Measurements from ENCODE around the gene DNAH2.

The DNAH2 gene

DNA sequence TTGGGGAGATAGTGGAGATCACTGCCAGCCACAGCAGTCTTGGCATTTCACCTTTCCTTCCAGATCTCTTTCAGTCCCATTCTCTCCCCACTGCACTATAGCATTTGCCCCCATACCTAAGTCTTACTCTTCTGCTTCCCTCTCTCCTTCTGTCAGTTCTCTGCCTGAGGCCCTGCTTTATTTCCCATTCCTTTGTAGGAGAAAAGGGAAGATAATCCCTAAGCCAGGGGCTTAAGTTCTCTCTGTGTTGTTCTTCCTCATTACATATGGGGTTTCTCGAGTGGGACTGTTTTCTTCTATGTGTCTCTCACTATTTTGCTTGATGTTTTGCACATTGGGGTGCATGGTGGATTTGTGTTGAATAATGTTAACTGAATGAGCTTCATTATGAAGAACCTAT is 122.9 kb downstream of the DNAH2 start:
- no peak for DNase-seq (ENCODE audit: low read depth)

GRCh38 chr17:7840875-7841274 is 123.3 kb downstream of the DNAH2 start:
- no peak for DNase-seq (ENCODE audit: low read depth)

DNA sequence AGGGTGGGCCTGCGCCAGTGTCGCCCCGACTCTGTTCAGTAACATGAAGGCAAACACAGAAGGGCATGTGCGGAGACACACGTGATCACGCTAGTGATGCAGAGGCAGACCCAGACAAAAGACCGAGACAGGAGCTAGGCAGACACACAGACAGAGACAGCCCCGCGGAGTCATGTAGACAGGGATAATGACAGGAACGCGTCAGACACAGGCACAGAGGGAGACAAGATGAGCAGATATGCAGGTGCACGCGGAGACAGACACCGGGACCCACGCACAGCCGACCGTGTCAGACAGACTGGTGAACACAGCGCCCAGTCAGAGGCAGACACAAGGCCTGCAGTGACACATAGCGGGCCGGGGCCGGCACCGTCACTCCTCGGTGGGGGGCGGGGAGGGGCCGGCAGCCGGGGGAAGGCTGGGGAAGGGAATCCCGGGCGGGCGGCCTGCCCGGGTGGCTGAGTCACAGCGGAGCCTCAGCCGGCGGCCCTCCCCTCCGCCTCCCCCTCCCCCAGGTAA is 123.9 kb downstream of the DNAH2 start:
- peak; percentile 92 for DNase-seq (ENCODE audit: low read depth)

GRCh38 chr17:7841915-7842379 is 124.4 kb downstream of the DNAH2 start:
- DNase-seq (ENCODE audit: low read depth), result peak; percentile 80

GRCh38 chr17:7842380-7843256 is 125.1 kb downstream of the DNAH2 start:
- DNase-seq (ENCODE audit: low read depth), result peak; percentile 98

DNA sequence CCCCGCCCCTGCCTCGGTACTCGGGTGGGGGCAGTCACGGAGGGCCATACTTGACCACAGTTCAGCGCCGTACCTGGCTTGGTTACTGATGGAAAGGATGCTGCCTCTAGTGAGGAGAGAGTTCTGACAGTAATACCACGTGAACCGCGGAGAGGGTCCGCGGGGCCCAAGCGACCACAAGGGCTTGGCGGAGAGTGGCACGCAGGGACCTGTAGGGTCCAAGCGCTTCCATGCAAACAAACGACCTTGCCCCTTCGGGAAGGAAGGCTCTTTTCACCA is 125.7 kb downstream of the DNAH2 start:
- no peak for DNase-seq (ENCODE audit: low read depth)

GRCh38 chr17:7843536-7844291 is 126.2 kb downstream of the DNAH2 start:
- DNase-seq (ENCODE audit: low read depth), result peak; percentile 91

DNA sequence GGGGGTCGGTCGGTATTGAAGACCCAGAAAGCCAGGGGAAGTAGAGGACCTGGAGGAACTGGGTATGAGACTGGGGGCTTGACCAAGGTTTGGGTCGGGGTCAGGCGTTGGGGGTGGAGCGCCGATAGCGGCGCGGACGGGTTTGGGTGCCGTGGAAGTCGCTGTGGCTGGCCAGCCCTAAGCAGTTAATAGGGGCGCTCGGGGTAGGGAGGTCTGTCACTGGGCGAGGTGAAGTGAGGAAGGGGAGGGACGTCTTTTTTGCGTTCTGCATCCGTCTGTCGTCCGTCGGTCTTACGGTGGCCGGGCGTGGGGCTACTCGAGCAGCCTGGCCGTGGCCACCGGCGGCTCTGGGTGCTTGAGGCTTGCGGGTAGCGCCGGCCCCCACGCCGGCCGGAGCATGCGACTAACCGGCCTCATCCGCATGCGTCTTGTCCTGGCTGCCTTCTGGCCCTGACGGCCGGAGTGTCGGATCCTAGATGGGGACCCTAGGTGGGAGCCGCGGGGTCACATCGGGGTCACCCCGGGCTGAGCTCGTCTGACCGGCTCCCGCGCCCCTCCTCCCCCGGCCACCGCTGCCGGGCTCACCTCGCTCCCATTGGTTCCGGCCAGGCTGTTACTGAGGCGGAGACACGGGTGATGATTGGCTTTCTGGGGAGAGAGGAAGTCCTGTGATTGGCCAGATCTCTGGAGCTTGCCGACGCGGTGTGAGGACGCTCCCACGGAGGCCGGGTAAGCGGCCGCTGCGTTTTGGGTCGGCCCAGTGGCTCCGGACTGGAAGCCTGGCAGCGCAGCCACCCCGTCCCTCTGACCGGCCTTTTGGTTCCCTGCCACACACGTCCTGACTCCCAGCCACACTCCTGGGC is 127.0 kb downstream of the DNAH2 start:
- DNase-seq (ENCODE audit: low read depth), result peak; percentile 76

- DNase-seq (ENCODE audit: low read depth), result no peak
These were observed 128.0 kb downstream of the DNAH2 start for GRCh38 chr17:7845359-7846062.

- no peak for DNase-seq (ENCODE audit: low read depth)
These were observed 128.7 kb downstream of the DNAH2 start for GRCh38 chr17:7846063-7846735.

- DNase-seq (ENCODE audit: low read depth), result no peak
These were observed 129.5 kb downstream of the DNAH2 start for GRCh38 chr17:7846765-7847661.

DNA sequence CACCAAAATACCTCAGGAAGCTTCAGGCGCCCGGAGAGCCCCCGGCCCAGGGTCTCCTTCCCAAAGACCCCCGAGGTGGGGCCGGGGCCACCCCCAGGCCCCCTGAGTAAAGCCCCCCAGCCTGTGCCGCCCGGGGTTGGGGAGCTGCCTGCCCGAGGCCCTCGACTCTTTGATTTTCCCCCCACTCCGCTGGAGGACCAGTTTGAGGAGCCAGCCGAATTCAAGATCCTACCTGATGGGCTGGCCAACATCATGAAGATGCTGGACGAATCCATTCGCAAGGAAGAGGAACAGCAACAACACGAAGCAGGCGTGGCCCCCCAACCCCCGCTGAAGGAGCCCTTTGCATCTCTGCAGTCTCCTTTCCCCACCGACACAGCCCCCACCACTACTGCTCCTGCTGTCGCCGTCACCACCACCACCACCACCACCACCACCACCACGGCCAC is 130.6 kb downstream of the DNAH2 start:
- DNase-seq (ENCODE audit: low read depth), result no peak

GRCh38 chr17:7848739-7849129 is 131.2 kb downstream of the DNAH2 start:
- no peak for DNase-seq (ENCODE audit: low read depth)

GRCh38 chr17:7849130-7849750 is 131.7 kb downstream of the DNAH2 start:
- no peak for DNase-seq (ENCODE audit: low read depth)

GRCh38 chr17:7849751-7850504 is 132.4 kb downstream of the DNAH2 start:
- no peak for DNase-seq (ENCODE audit: low read depth)

GRCh38 chr17:7850701-7851437 is 133.3 kb downstream of the DNAH2 start:
- DNase-seq (ENCODE audit: low read depth), result no peak

DNA sequence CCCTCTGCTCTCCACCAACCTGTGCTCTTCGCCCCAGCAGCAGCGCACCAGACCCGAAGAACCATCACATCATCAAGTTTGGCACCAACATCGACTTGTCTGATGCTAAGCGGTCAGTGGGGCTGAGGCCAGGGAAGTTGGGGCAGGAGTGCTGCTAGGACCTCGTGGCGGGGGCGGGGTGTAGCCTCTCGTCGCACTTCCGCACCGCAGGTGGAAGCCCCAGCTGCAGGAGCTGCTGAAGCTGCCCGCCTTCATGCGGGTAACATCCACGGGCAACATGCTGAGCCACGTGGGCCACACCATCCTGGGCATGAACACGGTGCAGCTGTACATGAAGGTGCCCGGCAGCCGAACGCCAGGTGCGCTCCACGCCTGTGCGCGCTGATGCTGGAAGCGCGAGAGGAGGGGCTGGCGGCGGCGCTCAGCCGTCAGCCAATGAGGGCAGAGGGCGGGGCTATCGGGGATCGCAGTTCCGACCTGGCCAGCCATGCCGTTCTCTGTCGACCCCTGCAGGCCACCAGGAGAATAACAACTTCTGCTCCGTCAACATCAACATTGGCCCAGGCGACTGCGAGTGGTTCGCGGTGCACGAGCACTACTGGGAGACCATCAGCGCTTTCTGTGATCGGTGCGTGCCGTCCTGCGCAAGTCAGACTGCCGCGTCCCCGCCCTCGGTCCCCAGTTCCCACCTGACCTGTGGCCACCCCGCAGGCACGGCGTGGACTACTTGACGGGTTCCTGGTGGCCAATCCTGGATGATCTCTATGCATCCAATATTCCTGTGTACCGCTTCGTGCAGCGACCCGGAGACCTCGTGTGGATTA is 134.1 kb downstream of the DNAH2 start:
- peak; percentile 89 for DNase-seq (ENCODE audit: low read depth)
